Dermis blood vessel endothelial cell (primary cell): ENCODE measurements around the gene CCL15. TPM values are rescaled to one million over a fixed set of nuclear protein-coding genes. Genes with fewer than 3 reads are reported as not detected.

ENCODE experiments used
- DNase-seq: peaks from one replicate; pipeline ENCODE4 v3.0.0; 2010
- total RNA-seq: library from RNA; depleted of rRNA; stranded (reverse); fragments of >200 nt; gene quantifications from 2 replicates; pipeline ENCODE4 v1.2.3, GENCODE V29; 2014

CCL15 gene
- total RNA-seq, 1 donor from 2014 or later: not detected

DNA sequence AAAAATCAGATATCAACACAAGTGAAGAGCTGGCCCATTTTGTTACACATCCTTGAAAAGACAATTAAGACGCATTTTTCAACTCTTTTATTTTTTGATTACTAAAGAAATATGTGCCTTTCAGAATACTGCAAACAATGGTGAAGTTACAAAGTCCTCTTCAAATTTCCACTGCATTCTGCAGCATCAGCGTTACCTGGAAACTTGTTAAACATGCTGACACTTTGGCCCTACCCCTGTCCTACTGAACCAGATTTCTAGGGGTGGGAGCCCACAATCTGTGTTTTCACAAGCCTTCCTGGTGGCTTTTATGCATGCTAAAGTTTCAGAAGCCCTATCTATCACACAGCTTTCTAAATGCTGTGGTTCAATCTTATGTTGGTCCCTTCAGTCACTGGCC, 10.3 kb downstream of the CCL15 start:
- no peak for DNase-seq

DNA sequence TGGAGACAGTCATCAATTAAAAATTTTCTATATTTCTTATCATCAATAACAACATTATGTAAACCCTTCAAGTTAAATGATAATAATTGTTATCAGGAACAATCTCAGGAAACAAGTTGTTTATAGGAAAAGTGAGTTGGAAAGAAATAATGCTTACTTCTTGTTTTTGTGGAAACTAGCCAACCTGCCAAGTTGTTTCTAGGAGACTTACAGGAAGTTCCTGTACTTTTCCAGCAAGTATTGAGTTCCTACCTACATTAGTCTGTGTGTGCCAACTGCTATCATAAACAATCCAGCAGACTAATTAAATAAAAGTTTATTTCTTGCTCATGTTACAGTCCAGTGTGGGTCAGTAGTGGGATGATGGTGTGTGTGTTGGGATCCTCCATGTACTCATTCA, 13.2 kb downstream of the CCL15 start:
- DNase-seq: peak; percentile 83

DNA sequence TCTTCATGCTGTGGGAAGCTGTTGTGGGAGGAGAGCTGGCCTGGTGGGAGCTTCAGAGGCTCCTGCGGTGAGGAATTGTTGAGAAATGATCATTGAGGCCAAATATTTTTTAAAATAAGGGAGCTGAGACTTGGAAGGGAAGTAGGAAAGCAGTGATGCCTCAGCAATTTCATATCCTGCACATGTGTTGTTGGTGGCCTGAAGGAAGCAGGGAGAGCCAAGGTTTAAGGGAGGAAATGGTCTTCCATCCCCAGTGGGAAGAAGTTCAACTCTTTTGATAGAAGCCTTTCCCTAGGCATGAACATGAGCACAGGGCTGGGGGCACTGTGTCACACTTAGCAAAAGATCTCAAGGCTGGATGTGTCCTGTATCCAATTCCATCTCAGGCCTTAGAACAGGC, 14.7 kb downstream of the CCL15 start, which contains the start of gene CCL14:
Gene CCL14 (minus strand): TSS at position 87 of the 400 bp plus-strand sequence. CDS start 80 bp downstream, at position 7.
- DNase-seq: peak; percentile 58

DNA sequence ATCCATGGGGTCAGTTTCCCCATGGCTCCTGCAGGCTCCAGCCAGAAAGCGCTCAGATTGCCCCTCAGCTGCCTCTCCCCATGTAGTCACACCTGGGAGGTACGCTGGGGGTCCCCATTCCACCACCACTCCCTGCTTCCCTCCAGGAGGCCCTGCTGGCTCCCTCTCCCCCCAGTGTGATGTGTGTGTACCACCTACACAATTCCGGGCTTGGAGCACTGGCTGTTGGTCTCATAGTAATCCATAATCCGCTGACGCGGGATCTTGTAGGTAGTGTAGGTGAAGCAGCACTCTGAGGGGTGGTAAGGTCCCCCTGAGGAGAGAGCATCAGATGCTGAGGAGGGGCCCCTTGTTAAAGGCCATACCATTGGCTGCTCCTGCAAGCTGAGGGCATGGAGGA, 17.2 kb downstream of the CCL15 start:
- DNase-seq: no peak

DNA sequence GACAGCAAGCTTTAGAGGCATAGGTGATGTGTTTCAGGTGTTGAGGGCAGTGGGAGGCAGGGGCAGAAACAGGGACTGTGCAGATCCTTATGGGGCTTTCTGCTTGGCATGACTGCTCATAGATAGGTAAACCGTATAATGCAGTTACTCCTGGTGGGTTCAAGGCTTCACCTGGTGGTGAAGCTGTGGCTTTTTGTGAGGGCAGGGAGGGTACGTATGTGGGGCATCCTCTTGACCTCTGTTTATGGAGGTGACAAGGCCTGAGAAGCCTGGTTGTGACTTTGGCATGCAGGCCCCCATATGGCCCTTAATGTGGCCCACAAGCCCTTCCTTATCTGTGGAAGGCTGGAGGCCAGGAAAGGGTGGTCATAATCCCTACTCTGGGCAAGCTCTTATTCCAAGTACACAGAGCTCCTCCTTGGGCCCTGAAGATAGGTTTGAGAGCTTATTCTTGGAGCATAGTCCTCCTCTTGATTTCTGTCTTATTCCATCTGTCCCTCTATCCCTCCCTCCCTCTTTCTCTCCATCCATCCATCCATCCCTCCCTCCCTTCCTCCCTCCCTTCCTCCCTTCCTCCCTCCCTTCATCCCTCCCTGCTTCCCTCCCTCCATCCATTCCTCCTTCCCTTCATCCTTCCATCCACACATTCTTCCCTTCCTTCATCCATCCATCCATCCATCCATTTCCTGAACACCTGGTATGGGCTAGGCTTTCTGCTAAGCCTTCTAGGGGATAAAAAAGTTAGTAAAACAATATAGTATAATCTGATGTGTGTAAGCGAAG, 18.8 kb downstream of the CCL15 start:
- DNase-seq: no peak

DNA sequence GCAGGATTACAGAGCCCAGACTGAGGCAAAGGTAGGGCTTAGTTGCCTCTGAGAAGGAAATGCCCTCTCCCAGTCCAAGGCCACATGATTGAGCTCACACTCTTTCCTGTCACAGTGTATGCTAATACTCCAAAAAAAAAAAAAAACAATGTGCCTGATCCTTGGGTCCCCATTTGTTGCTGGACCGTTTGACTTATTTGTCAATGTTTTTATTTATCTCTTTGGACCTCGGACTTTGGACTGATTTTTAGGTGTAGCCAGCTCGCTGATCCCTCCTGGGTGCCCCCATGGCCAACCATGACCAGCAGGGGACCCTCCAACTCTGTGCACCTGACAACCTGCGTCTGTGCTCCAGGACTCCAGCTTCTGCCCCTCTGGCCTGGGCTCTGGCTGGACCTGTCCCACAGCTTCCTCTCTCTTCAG, 19.4 kb downstream of the CCL15 start:
- no peak for DNase-seq

DNA sequence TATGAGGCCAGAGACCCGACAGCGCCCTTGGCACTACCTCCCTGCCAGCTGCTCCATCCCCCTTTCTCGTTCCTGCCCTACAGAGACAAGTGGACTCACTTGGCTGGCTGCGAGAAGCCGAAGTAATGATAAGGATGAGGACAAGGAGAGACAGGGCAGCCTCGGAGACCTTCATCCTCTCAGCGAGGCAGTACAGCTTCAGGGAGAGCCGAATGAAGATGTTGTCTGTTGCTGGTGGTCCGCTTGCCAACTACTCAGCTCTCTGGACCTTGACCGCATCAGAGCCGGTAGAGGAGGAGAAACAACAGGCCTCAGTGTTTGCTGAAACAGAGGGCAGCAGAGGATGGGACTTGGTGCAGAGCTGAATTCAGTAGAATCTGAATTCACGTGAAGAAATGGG, 20.1 kb downstream of the CCL15 start, which contains the start of gene CCL16:
Gene CCL16 (minus strand): TSS at position 252 of the 400 bp plus-strand sequence. CDS start 77 bp downstream, at position 175.
- DNase-seq: no peak

DNA sequence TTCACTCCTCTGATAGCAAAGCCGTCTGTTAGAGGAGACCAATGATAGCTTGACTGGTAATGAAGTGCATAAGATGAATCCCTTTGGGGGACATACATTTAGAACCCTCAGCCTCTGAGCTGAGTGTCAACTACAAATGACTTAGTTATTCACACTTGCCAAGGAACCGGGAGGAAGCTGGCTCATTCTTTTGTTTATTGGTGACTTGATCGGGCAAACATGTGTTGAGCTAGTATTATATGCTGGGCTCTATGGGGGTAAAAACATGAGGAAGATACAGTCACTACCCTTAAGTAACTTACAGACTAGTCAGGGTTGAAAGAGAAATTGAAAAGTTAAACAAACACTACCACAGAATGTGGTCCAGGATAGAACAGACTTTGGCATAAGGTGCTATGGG, 23.0 kb downstream of the CCL15 start:
- peak; percentile 33 for DNase-seq

DNA sequence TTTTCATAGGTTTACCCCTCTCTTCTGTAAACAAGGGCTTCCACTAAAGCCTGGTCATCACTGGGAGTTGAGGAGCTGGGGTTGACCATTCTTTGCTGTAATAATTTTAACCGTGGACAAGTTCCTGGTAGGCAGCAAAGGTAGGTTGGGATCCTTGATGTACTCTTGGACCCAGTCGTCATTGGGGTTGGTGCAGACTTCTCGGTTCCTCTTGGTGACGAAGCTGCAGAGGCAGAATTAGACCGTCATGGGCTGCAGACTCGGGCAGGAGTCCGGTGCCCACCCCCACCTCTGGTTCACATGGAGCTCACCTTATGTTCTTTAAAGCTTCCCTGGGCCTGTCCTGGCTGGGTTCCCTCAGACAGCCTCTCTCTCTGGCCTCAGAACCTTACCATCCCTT, 23.8 kb downstream of the CCL15 start:
- DNase-seq: no peak

DNA sequence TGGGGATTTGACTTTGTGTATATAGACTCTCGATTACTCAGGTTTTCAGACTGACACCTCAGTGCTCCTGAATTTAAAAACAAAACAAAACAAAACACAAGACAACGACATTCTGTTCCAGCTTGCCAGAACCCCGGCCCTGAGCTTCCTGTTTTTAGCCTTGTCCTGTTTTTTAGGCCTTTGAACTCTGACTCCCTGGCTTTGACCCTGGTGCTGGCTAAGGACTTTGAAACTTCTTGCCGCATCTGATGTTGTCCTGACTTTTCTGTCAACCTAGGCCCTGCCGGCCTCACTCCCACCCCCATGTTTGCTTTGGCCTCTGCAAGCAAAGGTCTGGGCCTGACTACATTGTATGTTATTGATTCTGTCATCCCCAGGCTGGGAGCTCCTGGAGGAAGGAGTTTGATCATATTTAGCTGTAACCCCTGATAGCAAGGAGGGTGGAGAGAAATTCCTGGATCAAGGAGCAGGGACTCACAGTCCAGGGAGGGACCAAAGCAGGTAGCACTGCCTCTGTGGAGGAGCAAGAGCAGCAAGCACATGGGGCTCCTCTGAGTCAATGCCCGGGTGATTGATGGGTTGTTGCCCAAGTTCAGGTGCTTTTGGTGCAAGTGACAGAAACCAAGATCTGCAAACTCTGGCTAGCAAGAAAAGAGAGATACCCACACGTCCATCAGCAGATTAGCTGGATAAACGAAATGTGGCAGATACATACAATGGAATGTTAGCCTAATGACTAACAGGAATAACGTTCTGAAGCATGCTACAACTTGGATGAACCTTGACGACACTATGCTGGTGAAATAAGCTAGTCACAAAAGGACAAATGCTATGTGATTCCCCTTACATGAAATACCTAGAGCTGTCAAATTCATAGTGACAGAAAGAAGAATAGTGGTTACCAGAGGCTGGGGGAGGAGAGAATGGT, 27.8 kb downstream of the CCL15 start:
- DNase-seq: peak; percentile 50

DNA sequence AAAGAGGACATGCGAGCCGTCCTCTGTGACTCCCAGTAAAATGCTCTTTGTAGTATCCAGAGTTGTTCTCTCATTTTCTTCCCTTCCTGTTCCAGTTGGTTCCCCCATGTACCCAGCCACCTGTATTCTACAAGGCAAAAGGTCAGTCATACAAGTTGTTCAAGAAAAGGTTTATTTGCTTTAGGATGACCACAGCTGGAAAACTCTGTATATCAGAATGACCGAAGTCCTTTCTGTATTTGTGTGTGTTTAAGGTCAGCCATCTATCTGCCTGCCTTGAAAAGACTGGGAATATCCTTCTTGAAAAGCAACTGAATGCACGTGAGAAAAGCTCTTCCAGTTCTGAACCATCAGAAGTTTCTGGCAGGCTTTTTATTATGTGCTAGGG, 28.4 kb downstream of the CCL15 start:
- no peak for DNase-seq

DNA sequence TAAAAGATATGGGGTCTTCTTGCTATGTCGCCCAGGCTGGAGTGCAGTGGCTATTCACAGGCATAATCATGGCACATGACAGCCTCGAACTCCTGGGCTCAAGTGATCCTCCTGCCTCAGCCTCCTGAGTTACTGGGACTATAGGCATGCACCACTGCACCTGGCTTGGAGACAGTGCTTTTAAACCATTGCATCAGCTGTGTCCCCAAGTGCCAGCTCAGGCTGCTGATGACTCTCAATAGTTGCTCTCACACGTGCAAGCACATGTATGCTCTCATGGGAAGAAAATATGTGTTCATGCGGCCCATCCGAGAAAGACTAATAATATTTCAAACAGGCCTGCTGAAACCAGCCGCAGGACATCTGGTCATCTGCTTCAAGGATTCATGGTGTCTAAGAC, 28.8 kb downstream of the CCL15 start:
- no peak for DNase-seq

DNA sequence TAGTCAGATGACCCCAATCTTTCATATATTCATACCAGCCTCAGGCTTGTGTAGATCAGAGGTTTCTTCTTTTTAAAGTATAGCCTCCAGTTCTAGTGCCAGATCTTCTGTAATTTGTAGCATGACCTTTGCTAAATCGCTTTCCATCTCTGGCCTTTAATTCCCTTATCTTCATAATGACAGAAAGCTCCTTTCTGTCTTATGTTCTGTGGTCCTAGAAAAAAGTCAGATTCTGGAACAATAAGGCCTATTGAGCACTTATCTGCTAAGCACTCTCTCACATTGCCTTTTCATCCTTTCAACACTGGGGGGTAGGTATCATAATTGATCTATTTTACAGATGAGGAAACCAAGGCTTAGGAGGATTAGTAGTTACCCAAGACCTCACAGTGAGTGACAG, 29.3 kb downstream of the CCL15 start:
- no peak for DNase-seq

DNA sequence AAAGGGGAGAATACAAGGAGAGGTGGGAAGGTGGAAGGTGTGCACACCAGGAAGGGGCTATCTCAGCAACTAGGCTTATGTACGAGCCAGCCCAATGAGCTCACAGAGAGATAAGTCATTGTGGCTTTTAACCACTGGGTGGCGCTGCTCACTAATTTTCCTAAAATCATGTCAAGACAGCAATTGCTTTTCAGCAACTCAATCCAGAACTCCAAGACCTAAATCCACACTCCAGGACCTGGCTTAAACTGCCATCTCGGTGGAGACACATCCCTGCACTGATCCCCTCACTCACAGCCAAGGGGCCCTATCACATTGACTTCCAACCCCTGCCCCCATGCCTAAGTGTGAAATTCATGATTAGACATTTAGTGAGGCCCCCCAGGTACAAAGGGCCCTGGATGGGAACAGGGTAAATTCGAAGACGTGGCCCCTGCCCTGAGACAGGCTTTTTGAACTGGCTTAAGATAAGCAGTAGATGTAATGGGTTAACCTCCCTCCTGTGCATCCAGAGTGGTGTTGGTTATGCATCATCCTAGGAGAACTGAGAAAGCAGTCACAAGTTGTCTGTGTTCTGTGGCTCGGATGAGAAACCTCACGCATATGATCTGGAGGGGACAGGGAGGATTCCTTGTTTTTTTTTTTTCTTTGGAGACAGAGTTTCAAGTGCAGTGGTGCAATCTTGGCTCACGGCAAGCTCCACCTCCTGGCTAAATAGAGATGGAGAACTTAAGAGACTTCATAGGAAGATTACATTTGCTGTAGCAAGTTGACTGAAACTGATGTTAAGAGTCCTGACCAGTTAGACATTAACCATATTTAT, 31.6 kb downstream of the CCL15 start:
- DNase-seq: peak; percentile 92

DNA sequence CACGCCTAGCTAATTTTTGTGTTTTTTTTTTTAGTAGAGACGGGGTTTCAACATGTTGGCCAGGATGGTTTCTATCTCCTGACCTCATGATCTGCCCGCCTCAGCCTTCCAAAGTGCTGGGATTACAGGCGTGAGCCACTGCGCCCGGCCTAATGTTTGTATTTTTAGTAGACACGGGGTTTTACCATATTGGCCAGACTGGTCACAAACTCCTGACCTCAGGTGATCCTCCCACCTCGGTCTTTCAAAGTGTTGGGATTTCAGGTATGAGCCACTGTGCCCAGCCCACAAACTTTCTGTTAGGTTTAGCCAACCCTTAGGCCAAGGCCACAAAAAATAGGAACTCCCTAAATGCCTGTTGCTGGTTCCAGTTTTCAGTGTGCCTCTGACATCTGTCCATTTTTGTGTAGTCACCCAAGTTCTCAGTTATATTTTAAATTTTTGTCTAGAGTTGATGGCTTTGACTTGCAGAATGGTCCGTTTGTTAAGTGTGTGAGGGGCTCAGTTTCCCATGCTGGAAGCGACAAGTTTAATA, 32.8 kb downstream of the CCL15 start:
- no peak for DNase-seq

DNA sequence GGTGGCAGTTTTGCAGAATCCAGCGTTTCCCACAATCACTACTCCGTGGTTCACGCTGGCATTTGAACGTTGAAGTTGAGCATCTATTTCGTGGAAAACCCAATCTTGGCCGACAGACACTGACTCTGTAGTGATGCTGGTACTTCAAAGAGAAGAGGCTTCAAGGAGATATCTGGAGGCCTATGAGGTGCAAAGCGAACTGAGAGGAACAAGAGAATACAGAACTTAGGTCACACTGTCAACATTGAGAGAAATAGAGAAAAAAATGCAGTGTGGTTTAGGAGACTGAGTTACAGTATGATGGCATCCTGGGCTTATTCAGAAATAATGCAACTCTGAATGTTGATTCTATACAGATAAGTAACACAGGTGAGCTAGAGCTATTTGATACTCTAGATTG, 36.1 kb downstream of the CCL15 start:
- DNase-seq: no peak

DNA sequence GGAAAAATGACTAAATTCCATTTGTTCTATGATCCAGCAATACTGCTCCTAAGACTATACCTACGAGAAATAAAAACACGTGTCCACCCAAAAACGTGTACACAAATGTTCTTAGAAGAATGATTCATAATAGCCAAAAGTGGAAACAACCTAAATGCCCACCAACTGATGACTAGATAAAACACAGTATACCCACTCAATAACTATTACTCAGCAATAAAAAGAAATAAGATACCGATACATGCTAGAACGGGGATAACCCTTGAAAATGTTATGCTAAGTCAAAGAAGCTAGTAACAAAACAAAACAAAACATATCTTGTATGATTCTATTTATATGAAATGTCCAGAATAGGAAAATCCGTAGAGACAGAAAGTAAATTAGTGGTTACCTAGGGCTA, 37.7 kb downstream of the CCL15 start:
- no peak for DNase-seq

DNA sequence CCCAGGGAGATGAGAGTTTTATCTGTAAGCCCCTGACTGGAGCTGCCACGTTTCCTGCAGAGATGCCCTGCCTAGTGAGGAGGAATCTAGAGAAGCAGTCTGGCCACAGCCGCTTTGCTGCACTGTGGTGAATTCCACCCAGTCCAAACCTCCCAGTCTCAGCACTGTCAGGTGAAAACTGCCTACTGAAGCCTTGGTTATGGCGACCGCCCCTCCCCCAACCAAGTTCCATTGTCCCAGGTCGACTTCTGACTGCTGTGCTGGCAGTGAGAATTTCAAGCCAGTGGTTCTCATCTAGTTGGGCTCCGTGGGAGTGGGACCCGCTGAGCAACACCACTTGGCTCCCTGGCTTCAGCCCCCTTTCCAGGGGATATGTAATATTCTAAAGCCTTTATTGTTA, 47.6 kb downstream of the CCL15 start:
- no peak for DNase-seq

DNA sequence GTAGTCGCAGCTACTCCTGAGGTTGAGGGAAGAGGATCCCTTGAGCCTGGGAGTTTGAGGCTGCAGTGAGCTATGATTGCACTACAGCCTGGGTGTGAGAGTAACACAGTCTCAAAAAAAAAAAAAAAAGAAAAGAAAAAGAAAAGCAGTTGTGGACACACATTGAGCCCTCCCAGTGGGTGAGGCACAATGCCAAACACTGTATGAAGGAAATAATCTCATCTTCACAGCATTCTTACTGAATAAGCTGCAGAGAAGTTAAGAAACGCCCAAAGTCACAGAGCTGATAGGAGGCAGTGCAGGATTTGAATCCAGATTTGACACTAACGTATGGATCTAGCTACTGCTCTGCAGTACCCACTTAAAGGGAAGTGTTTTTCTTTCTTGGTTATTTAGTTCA, 52.0 kb downstream of the CCL15 start:
- DNase-seq: no peak

DNA sequence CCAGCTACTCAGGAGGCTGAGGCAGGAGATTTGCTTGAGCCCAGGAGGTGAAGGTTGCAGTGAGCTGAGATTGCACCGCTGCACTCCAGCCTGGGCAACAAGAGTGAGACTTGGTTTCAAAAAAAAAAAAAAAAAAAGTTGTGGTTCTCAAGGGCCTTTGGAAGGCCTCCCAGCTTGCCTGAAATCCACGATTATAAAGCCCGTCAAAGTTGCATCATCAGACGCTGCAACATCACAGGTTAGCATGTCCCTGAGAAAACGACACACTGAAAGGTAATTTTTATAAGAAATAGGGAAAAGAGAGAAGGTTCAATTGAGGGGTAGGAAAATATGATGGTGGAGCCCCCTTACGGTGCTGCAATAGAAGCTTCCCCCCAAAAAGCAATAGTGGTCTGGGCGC, 53.3 kb downstream of the CCL15 start:
- no peak for DNase-seq
